NB4 (cell line): ENCODE measurements around the gene PDE4B.

Experiments
- CTCF ChIP-seq: IDR thresholded peaks from one replicate; pipeline ENCODE4 v1.5.1; 2012; ENCODE audit warnings: low read depth, low read length
- MAX ChIP-seq: IDR thresholded peaks from 2 replicates; pipeline ENCODE4 v1.6.1; 2011; ENCODE audit warnings: low read depth, low read length
- MYC ChIP-seq: IDR thresholded peaks from 2 replicates; pipeline ENCODE4 v1.6.1; 2011; ENCODE audit warnings: low read depth, low read length
- POLR2A ChIP-seq: IDR thresholded peaks from 2 replicates; pipeline ENCODE4 v1.6.1; 2011; ENCODE audit warnings: mild to moderate bottlenecking; ENCODE audit not compliant: insufficient read length; ENCODE audit errors: extremely low read depth

GRCh38 chr1:66403007-66403731, 610.5 kb downstream of the PDE4B start:
- TF ChIP-seq POLR2A: no peak
- TF ChIP-seq CTCF: peak; percentile 35
- no peak for TF ChIP-seq MYC
- no peak for TF ChIP-seq MAX
